Peyer's patch (tissue), 4 donors: ENCODE results near the gene SMURF1.

Experiments used
- CTCF ChIP-seq, 6 experiments: fragments of 450-650 bp in 4 of 6; fragments of 200-600 bp in 2 of 6; sonication (generic) in 1 of 6; IDR thresholded peaks; one replicate each; pipeline ENCODE4 v1.5.1; 2017 to 2019; ENCODE audit warnings: antibody characterized with exemption in 6 of 6, mild to moderate bottlenecking in 3 of 6, moderate library complexity in 1 of 6
- POLR2A ChIP-seq, 2 donors: fragments of 450-650 bp; IDR thresholded peaks; one replicate each; pipeline ENCODE4 v1.5.1; 2017; ENCODE audit warnings: antibody characterized with exemption in 2 of 2, mild to moderate bottlenecking in 2 of 2, moderate library complexity in 2 of 2

DNA sequence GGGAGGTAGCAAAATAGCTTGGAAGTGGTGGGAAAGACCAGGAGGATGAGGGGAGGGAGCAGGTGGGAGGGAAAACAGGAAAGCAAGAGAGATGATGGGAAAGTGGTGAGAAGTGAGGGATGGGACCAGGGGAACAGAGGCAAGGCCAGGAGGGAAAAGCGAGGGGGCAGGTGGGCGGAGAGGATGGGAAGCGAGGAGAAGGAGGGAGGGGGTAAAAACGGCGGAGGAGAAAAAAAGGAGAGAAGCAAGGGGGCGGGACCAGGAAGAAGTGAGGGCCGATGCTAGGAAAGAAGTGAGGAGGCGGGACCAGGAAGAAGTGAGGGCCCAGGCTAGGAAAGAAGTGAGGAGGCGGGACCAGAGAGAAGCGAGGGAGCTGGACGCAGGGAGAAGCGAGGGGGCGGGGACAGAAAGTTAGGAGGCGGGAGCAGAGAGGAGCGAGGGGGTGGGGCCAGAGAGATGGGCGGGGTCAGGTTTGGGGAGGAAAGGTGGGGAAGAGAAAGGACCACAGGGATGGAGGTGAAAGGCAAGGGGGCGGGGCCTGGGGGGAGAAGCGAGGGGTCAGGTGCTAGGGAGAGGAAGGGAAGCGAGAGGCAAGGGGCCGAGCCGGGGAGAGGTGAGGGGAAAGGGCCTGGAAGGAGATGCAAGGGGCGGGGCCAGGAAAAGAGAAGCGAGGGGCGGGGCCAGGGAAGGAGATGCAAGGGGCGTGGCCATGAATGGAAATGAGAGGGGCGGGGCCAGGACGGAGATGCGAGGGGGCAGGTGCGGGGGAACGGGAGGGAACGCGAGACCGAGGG lies 984 bp downstream of the SMURF1 start:
- TF ChIP-seq POLR2A (IDR thresholded peaks at IDR 0.05) = no peak
- TF ChIP-seq CTCF (IDR thresholded peaks at IDR 0.05) = no peak
